GM21526 (cell line): Measurements from ENCODE around the gene GLG1.

Source experiments
- ATAC-seq: cut with Tn5 transposase; IDR thresholded peaks from one replicate; pipeline ENCODE4 v1.9.1; 2021; ENCODE audit warnings: moderate library complexity; ENCODE audit not compliant: unreplicated experiment, low FRiP score

GLG1 gene

DNA sequence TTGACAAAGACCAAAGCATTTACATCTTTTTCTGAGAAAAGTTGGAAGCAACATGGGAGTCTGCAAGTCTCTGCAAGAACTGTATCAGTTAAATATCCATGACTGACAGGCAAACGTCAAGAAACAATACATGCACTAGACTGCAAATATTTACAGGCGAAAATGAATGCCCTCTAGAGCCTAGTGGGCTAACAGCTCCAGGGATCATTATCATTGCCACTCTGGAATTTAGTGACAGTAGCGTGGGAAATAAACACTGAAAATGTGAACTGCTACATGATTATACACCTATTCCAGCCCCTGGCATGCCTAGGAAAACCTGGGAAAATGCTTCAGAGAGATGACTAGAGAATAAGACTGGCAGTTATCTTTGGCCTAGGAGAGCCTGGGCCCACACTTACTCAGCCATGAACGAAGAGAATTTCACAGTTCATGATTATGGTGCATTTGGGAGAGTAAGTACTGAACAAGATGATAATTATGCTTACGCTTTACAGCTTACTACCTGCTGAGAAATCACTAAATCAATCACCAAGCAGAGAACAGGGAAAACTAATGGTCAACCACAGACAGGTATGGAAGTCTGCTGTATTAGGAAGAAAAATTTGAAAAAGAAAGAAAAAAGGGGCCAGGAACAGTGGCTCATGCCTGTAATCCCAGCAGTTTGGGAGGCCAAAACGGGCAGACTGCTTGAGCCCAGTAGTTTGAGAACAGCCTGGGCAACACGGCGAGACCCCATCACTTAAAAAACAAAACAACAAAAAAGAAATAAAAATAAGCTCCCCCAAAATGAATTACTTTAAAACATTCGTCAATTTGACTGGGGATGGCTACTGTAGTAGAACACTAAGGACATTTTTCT, 119.0 kb downstream of the GLG1 start:
- ATAC-seq = no peak

DNA sequence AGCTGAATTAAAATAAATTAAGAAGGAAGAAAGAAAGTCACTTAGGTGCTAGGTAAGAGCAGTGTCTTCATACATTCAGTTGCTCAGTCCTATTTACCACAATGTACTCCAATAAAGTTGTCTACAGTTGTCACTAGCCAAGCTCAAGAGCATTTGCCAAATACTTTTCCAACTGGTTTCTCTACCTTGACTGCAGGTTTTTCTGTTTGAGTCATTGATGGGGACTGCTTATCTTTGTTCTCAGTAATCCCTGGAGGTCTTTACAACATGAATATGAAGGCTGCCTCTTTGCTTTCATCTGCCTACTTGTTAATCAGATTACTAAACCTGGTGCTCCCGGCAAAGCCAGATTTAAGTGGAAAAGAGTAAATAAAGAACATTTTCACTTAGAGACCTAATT, 121.0 kb downstream of the GLG1 start:
- ATAC-seq = no peak

DNA sequence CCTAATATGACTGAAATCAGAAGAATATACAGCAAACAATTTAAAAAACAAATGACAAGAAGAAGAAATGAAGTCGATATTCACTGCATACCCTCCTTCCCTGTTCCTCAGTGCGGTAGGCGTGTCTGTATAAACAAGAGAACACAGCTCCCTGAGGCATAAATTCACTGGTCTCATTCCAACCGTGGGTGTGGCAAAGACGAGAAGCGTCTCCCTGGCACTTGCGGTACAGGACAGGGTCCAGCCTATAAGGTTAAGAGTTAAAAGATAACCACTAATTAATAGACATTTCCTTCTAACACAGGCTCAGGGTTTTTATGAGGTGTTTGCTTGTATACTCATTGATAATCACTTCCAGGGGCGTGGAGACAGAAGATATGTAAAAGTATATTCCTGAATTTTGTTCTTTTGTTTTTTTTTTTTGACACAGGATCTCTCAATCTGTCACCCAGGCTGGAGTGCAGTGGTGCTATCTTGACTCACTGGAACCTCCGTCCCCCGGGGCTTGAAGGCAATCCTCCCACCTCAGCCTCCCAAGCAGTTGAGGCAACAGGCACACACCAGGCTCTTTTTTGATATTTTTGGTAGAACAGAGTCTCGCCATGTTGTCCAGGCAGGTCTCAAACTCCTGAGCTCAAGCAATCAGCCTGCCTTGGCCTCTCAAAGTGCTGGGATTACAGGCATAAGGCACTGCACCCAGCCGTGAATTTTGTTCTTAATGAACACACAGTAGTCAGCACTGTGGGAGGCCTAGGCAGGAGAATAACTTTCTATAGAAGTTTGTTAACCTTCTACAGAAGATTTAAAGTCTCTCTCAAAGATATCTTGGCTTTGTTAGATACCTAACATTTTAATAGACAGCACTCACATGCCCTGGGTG, 126.5 kb downstream of the GLG1 start:
- no peak for ATAC-seq

DNA sequence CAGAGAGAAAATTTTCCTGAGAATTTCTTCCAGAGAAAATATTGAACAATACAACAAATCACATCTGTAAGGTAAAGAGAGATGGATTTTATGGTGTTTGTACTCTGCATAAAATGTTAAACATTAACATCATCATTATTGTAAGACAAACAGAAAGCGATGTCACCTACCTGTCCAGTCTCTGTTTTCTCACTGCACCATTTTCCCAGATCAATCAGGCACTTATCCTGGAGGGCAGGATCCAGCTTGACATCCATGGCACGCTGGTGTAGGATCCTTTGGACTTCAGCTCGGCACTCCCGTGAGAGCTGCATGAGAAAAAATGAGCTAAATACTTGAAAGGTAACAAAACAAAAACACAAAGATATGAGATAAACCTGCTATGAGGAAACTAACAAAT, 129.7 kb downstream of the GLG1 start:
- ATAC-seq = no peak

DNA sequence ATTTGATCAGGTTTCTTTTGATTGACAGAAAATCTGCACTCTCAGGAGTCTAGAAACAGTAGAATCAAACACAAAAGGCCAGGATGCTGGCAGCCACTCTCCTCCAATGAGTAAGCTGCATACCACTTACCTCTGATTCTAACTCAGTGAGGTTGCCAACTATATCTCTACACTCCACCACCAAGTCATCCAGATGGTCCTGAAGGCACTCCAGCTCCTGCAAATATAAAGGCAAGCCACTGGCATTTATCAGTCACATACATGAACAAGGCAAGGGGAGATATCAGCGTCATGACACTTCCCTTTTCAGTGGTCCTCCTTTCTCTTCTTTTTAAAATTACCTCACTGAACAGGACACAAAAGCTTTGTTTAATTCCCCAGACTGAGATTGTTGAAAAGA, 132.5 kb downstream of the GLG1 start:
- ATAC-seq = no peak

DNA sequence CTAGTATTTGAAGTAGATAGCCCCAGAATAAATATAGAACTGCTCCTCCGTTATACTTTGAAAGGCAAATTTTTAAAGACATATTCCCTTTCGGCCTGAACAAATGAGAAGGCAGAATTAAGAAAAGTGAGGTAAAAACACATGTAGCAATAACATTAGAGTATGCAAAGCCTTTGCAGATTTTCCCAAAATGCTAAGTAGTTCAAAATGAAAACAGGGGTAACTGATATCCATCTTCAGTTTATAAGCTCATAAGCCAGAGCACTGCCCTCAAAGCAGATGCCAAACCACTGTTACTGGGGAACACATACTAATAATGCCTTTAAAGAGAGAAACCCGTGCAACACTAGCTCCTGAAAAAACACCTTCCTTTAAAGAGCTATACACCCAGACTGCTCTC, 134.4 kb downstream of the GLG1 start:
- ATAC-seq = no peak

DNA sequence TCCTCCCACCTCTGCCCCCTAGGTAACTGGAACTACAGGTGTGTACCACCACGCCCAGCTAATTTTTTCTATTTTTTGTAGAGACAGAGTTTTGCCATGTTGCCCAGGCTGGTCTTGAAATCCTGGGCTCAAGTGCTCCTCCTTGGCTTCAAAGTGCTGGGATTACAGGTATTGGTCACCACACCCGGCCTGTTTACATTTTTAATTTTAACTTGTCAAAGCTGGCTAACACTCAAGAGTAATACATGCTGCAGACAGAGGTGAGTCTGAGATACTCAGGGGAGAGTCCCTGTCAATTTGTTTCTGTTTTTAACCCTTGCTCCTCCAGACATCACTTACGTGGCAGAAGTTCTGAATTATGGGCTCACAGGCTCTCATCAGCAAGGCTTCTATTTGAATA, 134.9 kb downstream of the GLG1 start:
- ATAC-seq = no peak

DNA sequence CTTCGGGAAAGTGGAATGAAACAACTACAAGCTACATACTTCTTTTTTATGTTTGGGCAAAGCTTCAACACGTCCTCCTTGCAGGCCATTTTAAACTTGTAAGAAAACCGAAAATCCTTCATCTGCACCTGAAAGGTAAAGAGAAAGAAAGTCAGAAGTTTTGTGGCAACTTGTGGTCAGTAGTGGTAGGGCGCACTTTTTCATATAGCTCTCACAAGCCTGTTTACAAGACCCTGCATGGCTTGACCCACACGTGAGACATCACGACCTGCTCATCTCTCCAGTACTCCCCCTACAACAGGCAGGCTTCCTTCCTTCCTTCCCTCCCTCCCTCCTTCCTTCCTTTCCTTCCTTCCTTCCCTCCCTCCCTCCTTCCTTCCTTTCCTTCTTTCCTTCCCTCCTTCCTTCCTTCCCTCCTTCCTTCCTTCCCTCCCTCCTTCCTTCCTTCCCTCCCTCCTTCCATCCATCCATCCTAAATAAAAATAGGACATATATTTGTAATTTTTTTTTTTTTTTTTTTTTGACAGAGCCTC, 136.9 kb downstream of the GLG1 start:
- no peak for ATAC-seq

DNA sequence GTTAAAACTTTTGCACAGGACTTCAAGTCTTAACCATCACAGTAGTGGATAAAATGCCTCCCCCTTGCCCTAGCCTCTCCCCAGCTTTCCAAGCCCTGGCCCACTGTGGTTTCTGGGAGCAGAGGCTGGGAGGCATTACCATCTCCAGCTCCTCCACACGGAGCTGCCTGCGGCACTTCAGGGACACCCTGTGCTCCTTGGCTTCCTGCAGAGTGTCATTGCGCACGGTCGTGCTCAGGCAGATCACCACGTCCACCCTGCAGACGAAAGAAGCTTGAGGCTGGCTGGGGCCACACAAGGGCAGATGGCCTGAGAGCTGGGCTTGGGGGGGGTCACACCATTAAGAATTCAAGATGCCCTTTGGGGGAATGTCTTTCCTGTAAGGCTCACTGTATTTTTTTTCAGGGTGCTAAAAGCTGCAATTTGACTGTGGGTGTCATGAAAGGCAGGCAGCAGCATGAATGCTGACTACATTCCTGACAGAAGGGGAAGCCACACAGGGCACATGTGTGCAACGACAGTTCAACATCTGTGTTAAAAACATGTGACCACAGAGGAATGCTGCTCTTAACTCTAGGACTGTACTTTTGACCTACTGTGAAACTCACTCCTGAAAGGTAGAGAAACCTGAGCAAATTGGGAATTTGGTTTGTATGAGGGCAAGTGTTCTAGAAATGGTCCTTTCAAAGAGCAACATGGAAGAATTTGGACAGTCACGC, 137.9 kb downstream of the GLG1 start:
- ATAC-seq = no peak

DNA sequence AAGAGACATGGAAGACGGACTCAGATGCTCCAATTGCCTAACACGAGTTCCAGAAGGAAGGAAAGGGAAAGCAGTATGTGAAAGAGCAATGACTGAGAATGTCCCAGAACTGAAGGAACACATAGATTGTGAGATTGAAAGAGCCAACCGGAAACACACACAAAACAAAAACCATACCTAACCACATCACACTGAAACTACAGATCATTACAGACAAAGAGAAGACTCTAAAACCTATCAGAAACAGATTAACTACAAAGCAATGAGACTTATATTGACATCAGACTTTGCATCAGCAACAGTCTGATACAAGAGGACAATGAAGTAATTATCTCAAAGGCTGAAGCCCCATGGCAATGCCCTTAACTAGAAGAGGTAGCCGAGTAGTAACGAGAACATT, 140.0 kb downstream of the GLG1 start:
- ATAC-seq = peak; percentile 63

DNA sequence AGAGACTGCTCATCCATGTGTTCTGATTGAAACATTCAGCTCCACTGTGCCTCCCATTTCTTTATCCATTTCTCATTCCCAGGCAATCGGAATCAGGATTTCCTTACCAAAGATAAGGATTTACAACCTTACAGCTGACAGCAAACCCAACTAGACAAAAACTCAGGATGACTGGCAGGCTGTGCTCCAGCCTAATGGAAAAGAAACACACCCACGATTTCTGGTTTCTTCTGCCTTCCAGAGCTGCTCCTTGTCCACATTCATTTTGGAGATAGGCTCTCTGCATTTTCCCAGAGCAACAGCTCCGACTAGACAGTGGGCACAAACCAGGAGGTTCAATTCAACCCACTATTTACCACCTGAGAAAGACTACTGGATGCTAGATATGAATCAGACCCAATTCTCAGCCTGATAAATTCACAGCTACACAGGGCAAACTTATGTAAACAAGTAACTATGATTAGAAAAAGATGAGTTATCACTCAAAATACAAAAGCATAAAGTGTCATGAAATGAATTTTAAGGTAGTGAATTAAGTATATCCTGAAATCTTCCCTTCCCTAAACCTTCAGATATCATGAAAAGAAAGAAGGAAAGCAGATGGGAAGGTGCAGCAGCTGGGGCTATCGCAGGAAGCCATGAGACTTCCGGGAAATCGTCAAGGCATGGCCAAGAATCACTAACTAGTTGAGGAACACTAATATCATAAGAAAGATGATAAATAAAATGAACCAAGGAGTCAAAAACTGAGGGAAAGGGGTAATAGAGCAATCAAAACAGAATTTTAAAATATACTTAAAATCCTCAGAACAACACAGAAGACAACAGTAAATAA, 140.8 kb downstream of the GLG1 start:
- ATAC-seq = no peak

DNA sequence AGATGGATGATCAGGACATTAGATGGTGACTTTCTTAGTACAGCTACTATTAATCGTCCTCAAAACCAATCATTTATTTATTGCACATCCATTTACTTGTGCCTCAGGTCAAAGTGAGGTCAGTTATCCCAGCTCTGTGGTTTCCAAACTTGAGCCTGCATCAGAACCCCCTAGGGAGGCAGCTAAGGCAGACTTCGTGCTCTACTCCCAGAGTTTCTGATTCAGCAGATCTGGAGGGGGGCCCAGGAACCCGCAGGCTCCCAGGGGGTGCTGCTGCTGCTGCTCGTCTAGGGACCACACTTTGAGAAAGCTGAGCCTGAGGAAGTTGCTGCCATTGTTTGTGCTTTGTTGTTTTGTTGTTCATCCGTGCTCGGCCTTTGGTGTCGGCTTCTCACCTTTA, 141.6 kb downstream of the GLG1 start:
- no peak for ATAC-seq

DNA sequence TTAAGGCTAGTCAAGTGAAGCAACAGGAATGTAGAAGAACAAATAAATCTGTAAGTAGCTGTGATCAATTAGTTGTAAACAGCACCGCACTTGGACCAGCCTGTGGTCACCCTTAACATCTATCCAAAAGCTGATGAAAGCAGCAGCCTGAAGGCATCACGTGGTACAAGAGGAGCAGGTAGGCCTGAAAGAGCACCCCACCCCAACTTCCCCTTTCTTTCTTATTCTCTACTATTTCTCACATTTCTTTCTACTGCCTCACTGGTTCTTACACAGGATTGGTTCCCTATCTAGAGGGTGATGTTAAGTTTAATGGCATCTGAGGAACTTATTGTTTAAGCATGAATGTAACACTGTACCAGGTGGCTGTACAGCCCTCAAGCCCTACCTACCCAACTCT, 143.0 kb downstream of the GLG1 start:
- ATAC-seq = no peak

DNA sequence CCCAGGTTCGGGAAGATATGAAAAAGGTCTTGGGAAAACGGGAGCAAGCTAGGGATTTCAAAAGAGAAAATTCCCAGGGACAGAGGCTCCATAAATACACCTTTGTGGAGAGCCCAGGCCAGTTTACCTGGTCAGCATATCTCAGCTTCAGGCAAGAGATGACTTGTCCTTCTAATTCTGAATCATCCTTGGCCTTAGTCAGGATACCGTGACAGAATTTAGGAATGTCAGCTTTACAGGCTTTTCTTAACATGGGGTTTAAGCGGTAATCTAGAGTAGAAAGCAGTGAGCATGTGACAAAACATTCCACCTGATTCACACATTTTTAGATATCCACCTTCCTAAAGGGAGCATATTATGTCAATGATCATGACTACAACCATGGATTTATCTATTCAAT, 144.6 kb downstream of the GLG1 start:
- no peak for ATAC-seq

DNA sequence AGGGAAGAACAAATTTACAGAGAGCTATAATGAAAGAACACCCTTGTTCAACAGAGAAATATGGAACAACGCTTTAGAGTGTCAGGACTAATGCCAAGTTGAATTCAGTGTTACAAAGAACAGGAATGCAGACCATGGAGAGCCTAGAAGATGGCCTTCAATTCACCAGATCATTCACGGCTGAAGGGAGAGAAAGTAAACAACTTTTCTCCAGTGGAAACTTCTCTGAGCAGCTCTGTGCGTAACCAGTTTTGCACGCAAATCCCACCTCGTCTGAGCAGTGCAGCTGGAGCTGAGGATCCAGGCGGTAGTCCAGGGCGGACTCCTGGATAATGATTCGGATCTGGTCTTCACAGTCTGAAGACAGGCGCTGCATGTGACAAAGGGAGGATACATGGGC, 145.1 kb downstream of the GLG1 start:
- no peak for ATAC-seq

DNA sequence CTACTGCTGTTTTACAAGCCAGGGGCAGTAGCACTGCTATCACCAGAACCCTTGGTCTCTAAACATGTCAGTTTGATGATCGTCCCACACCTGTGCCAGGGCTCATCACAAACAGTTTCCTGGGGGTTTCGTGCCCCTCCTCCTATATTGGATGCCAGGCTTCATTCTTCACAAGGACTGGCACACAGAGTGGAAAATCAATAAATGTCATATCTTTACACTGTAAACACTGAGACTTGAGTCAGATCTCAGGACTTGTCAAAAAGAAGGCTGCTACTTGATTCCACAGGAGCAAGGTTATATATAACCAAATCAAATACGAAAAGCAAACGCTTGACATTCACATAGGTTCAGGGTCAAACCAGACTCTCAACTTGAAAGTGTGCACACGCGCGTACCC, 146.4 kb downstream of the GLG1 start:
- no peak for ATAC-seq

DNA sequence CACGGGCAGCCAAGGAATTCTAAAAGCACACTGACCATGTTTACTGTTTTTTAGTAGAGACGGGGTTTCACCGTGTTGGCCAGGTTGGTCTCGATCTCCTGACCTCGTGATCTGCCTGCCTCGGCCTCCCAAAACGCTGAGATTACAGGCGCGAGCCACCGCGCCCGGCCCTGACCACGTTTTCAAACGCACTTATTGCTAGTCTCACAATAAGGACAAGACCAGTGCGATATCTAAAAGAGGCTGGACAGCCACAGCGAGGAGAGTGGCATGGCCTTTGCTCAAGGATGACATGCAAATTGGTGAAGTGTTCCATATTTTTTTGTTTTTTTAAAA, 150.7 kb downstream of the GLG1 start:
- ATAC-seq = no peak

DNA sequence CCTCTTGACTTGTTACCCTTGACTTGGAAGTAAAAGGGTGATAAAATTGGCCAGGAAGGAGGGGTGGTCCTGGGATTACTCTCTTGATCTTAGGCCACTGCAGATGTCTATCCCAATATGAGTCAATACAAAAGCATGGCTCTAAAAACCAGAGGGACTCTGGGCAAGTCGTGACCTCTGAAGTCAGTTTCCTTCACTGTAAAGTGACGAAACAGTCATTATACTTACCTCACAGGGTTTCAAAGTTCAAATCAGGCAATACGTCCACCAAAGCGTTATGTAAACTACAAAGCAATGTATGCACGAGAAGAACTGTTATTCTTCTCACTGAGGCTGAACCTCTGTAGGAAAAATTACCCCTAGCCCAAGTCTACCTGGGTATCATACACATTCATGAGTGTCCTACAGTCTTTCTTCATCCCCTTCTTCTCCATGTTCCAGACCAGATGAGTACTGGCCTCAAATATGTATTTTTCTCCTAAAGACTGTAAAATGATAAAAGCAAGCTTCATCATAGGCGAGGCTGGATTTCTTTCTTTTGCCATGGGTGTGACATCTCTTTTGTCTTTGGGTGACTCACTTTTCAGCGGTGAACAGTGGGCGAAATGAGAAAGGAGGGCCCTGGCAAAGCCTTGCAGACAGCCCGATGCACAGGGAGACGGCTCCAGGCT, 151.2 kb downstream of the GLG1 start:
- ATAC-seq = no peak

DNA sequence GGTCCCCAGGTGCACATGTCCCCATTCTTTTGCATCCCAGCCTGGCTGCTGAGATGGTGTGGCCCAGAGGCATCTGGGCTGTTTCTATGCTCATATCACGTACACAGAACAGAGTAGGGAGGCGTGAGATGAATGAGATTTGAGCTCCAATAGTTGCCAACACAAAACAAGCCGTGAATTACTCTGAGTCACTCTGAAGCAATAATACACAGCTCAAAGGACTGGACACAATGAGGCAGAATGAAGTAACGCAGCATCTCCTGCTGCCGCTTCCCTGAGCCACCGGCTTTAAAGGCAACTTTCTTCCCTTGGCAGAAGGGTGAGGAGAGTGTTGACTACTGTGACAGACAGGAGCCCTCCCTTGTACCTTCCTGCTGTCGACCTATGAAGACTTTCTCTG, 151.7 kb downstream of the GLG1 start:
- no peak for ATAC-seq
